HG03469 (cell line): Measurements from ENCODE around the gene KCNG2.

ENCODE experiments used
- ATAC-seq: cut with Tn5 transposase; IDR thresholded peaks from one replicate; pipeline ENCODE4 v1.9.1; 2021; ENCODE audit warnings: mild to moderate bottlenecking, moderate library complexity, moderate number of reproducible peaks; ENCODE audit not compliant: unreplicated experiment

KCNG2 gene

GRCh38 chr18:79796531-79797405, 970 bp upstream of the KCNG2 start:
- ATAC-seq: no peak

DNA sequence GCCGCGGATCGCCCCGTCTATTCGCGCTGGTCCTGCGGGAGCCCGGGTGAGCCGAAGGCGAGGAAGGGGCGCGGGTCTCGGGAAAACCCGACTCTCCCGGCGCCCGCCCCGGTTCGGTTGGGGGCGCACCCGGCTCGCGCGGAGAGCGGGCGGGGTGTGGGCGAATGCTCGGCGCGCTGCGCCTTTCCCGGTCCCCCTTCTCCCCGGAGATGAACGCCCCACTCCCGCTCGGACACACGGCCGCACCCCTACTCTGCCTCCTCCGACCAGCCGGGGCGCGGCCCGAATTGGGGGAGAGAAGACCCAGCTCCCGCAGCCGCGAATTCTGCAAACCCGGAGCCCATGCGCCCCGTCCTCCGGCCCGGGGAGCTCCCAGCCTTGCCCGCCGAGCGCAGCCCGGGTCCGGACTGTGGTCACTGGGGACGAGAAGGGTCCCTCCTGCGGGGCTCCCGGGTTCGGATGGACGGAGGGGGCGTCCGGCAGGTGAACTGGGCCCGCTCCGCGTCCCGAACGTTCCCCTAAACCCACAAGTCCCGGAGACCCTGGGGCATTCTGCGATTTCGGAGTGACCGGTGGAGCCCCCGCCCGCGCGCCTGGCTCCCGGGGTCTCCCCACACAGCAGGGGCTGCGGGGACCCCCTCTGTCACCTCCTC, 734 bp downstream of the KCNG2 start:
- ATAC-seq: no peak

- ATAC-seq: no peak
Observed at GRCh38 chr18:79798999-79799370, 1.2 kb downstream of the KCNG2 start.

- ATAC-seq: no peak
Observed at GRCh38 chr18:79799619-79800370, 2.1 kb downstream of the KCNG2 start.

GRCh38 chr18:79800371-79801180, 2.8 kb downstream of the KCNG2 start:
- no peak for ATAC-seq

DNA sequence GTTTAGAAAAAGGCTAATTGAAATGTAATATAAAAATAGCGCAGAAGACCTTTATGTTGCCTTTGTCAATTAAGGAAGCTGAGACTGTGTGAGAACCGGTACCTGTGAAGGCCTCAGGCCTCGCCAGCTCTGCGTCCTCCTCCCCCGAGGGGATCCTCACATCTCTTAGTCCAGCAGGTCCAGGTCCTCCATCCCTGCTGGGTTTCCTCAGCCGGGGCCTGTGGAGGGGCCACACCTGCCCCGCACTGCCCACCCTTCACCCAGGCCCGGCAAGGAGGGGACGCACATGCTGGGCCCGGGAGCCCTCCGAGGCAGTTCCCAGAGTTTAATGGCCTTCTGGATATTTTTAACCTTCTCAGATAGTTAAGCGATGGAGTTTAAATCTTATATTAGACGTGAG, 3.5 kb downstream of the KCNG2 start:
- no peak for ATAC-seq

DNA sequence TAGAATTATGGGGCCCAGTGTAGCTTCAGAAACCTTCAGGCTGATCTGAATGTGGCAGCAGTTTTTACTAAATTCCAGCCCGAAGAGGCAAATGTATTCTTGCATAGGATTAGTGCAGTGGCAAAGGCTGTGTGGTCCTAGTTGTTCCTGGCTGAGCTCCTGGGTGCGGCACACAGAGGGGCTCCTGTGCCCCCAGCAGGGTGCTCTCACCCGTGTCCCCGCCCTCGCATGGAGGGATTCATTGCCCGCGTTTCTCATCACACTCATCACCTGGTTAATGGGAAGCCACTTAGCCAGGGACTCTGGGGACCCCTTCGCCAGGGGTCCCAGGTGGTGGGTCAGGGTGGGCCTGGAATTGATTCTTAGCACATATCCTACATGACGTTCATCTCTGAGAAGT, 3.9 kb downstream of the KCNG2 start:
- ATAC-seq: no peak

DNA sequence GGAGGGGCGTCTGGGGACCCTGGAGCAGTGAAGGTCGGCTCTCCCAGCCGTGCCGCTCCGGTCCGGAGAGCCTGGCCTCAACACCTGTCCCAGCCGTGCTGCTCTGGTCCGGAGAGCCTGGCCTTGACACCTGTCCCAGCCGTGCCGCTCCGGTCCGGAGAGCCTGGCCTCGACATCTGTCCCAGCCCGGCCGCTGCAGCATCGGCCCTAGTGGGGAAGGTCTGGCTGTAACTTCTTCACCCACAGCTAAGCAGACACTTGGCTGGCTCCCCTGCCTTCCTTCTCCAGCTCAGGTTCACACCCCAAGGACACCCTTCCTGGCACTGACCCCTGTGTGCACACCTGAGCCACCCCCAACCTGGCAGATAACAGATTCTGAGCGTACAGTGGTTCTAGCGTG, 4.6 kb downstream of the KCNG2 start:
- no peak for ATAC-seq

GRCh38 chr18:79803611-79804051, 5.9 kb downstream of the KCNG2 start:
- ATAC-seq: no peak

DNA sequence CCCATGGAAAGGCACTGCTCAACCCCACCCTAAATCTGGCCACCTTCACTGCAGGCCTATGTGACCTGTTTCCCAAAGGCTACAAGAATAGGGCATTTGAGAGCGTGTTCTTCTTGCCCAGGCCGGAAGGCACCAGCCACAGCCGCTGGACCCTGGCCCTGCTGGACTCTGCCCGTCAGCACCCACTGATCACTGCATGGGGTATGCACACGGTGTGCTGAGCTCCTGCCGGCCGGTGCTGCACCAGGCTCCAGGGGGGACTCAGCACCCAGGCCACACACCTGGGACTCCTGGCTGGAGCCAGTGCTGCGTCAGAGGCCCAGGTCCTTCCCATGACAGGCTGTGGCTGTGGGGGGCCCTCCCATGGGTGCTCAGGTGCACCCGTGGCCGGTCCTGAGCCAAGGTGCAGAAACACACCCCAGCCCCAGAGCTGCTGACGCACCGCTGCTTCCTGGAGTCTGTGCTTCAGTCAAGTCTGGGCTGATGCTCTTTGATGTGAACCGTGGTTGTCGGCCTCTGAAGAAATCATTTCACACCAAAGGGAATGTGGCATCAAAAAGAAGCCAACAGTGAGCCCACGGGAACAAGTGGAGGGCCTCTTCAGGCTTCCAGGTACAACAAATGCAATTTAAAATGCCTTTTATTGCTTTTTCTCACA, 6.5 kb downstream of the KCNG2 start:
- no peak for ATAC-seq

DNA sequence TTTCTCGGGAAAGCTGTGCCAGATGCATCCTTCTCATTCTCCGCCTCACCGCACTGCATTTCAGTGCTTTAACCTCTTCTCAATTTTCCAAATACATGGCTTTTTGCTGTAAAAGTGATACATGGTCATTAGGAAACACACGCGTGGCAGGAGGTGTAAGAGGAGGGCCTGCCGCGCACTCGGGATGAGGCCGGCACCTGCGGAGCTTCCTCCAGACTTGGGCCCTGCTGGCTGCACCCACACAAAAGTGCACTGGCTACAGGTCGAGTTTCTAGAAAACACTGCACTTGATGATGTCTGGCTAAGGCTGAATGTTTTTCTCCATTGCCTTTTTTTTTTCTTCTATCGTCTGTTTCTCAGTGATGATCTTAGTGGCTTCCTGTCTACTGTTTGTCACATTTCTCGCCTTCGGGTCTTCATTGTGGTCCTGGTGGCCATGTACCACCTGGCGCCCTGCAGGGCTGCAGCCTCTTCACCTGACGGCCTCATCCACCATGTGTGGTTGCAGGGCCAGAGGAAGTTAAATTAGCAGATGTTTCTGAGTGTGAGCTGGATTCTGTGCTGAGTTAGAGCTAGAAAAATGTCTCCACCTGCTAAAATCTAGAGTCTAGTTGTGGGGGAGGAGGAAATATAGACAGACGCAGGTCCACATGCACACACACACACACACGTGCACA, 7.6 kb downstream of the KCNG2 start:
- ATAC-seq: no peak

GRCh38 chr18:79805926-79806487, 8.3 kb downstream of the KCNG2 start:
- ATAC-seq: no peak

DNA sequence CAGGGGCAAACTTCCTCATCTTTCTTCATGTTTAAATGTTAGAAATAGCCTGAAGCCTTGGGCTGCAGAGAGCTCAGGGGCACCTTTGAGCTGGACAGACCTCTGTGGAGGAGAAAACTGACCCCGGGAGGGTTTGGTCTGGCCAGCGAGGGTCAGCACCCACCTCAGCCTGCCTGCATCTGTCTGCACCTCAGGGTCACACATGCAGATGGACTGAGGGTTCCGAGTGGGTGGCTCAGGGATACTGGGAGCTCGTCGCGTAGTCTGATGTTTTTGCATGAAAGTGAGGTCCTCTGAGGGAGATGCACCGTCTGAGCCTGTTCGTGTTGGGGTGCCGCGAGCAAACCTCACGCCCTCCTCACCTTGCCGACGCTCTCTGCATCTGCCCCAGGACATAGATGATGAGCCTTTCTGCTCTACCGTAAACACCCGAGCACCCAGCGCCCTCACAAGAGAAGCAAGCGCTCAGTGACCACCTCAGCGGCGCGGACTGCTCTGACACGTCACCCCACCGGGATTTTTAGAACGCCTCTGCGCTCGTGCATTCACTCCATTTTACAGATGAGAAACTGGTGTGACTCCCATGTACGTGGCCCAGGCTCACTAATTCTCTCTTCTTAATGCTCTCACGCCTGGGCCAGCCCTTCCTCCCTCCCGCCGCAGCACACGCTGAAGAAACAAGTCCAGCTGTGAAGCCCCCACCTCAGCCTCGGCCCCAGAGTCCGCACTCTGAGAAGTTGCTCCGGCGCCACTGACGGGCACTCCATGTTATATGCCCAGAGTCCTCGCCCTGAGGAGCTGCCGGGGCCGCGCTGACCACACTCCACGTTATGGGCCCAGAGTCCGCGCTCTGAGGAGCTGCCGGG, 9.5 kb downstream of the KCNG2 start:
- no peak for ATAC-seq

DNA sequence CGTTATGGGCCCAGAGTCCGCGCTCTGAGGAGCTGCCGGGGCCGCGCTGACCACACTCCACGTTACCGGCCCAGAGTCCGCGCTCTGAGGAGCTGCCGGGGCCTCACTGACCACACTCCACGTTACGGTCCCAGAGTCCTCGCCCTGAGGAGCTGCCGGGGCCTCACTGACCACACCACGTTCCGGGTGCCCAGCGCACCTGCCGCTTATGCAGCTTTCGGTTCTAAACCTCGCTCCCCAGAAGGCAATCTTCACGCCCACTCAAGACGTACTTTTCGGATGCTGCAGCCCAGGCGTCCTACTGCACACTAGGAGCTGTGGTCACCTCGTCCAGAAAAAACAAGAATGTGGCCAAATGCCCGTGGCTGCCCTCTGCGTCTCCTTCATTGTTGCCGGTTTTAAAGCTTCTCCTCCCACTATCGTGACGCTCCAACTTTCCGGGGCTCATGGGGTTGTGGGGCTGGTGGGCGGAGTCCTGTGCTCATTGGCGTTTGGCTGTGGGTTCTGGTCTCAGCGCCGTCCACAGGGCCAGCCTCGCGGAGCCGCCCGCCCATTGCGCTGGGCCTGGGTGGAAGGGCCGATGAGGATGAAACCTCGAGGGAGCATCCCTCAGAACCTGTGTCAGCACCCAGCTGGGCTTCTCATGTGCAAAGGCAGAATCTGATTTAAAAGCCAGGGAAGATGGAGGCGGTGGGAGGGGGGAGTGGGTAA, 11.9 kb downstream of the KCNG2 start:
- ATAC-seq: no peak

DNA sequence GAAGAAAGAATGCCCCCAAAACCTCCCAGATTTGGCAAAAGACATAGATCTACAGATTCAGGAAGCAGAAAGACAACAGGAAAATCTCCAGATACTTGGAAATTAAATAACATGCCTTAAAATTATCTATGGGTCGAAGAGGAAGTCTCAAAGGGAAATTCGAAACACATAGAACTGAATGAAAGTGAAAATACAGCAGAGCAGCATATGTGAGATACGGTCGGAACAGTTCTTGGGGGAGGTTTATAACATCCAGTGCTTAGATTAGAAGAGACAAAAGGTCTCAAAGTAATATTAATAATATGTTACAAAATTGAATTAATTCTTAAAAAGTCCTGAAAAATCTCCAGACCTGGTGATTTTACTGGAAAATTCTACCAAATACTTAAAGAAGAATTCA, 14.3 kb downstream of the KCNG2 start:
- no peak for ATAC-seq

- ATAC-seq: no peak
Observed at GRCh38 chr18:79814373-79814772, 16.6 kb downstream of the KCNG2 start.

DNA sequence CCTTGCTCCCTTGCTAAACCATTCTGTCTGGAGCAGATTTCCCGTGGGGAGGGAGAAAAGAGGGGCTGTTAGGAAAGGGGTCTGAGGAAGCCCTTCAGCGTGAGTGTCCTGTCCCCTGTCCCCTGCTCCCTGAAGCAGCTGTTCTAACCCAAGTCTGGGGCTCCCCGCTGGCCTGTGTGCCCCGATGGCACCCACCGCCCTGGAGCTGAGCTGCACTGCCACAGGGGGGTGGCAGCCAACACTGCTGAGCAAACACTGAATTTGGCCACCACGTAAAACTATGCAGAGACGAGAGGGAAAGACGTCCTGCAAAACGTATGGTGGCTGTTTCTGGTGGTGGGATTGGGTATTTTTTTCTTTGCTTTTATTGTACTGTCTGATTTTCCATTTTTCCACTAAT, 17.9 kb downstream of the KCNG2 start:
- no peak for ATAC-seq

- no peak for ATAC-seq
Observed at GRCh38 chr18:79816092-79816491, 18.4 kb downstream of the KCNG2 start.
